PFSK-1 (cell line): Measurements from ENCODE around the gene MTPN.

ENCODE experiments used
- FOXP2 ChIP-seq: optimal IDR thresholded peaks from 2 replicates; pipeline ENCODE3; 2011; ENCODE audit warnings: borderline replicate concordance, control low read depth, inconsistent platforms; ENCODE audit not compliant: insufficient read depth; ENCODE audit errors: extremely low read length, extremely low read depth
- POLR2AphosphoS5 ChIP-seq: IDR thresholded peaks from 2 replicates; pipeline ENCODE4 v1.6.1; 2012; ENCODE audit warnings: low read depth, mild to moderate bottlenecking, control low read depth, low read length, moderate library complexity
- SIN3A ChIP-seq: IDR thresholded peaks from 2 replicates; pipeline ENCODE4 v1.6.1; 2012; ENCODE audit warnings: mild to moderate bottlenecking, low read length, moderate library complexity, borderline replicate concordance; ENCODE audit not compliant: insufficient read depth
- TAF1 ChIP-seq: IDR thresholded peaks from 2 replicates; pipeline ENCODE4 v1.6.1; 2012; ENCODE audit warnings: low read length, control low read depth, borderline replicate concordance; ENCODE audit not compliant: insufficient read depth
- TF ChIP-seq, protein P1 (sequence below), 2 experiments: IDR thresholded peaks; 2 replicates each; pipeline versions ENCODE4 v1.6.1 to v1.8.0; 2011 to 2012; ENCODE audit warnings: low read depth in 2 of 2, low read length in 2 of 2, control low read depth in 1 of 2, inconsistent platforms in 1 of 2, mild to moderate bottlenecking in 1 of 2, moderate library complexity in 1 of 2; ENCODE audit not compliant: insufficient read depth in 1 of 2

MTPN gene

DNA sequence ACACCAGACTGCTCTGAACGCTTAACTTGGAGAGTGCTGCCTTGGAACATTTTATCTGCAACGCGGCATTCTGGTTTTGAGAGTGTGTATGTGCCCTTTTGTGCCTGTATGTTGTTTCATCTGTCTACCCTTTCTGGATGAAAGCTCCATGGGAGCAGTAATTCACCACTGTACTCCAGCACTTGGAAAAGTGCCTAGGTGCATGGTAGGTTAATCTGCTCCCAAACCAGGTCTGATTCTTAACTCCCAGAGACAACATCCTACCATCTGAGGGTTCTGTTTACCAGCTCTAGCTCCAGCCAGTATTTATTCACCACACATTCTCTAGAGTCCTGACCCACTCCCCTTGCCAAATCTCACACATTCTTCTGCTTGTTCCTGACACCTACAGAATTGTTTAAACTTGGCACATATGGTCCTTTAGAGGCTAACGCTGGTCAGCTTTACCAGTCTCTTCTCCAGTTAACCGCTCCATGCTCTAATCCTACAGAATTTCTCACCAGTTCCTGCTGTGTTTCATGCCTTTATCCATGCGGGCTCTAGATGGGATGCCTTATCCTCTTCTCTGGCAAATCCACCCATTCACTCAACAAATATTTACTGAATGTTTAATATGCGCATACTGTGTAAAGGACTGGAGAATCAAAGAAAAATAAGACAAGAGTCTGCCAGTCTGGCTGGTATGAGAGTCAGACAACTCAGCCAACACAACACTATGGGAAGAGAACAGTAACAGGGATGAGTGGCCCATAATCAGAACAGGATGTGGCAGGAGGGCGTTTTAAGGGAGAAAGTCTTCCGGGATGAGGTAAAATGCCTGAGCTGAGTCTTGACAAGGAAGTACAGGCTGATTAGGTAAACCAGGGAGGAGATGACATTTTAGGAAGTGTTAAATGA is 46.3 kb downstream of the MTPN start:
- TF ChIP-seq, protein P1, sequence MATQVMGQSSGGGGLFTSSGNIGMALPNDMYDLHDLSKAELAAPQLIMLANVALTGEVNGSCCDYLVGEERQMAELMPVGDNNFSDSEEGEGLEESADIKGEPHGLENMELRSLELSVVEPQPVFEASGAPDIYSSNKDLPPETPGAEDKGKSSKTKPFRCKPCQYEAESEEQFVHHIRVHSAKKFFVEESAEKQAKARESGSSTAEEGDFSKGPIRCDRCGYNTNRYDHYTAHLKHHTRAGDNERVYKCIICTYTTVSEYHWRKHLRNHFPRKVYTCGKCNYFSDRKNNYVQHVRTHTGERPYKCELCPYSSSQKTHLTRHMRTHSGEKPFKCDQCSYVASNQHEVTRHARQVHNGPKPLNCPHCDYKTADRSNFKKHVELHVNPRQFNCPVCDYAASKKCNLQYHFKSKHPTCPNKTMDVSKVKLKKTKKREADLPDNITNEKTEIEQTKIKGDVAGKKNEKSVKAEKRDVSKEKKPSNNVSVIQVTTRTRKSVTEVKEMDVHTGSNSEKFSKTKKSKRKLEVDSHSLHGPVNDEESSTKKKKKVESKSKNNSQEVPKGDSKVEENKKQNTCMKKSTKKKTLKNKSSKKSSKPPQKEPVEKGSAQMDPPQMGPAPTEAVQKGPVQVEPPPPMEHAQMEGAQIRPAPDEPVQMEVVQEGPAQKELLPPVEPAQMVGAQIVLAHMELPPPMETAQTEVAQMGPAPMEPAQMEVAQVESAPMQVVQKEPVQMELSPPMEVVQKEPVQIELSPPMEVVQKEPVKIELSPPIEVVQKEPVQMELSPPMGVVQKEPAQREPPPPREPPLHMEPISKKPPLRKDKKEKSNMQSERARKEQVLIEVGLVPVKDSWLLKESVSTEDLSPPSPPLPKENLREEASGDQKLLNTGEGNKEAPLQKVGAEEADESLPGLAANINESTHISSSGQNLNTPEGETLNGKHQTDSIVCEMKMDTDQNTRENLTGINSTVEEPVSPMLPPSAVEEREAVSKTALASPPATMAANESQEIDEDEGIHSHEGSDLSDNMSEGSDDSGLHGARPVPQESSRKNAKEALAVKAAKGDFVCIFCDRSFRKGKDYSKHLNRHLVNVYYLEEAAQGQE (IDR thresholded peaks at IDR 0.05; ENCODE audit: insufficient read depth in 1 of 2, low read depth in 2 of 2, low read length in 2 of 2), result no peak
- no peak for TF ChIP-seq POLR2AphosphoS5
- TF ChIP-seq TAF1, result no peak
- no peak for TF ChIP-seq FOXP2
- no peak for TF ChIP-seq SIN3A

DNA sequence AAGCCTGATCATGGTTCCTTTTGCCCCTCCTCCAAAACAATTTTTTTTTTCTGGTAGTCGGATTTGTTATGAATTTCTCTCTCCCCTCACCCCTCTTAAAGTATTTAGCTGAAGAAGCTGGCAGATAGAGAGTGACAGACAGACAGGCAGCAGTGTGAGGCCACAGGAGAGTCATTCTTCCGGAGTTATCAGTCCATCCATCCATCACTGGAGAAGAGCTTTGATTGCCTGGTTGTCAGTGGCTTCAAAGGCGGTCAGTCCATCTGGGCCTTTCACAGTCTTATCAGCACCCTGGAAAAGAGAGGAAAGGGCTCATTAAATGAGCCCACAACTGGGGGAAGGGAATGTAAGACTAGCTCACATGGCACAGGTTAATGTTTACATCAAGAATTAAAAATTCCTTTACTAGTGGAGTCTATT is 47.4 kb downstream of the MTPN start:
- no peak for TF ChIP-seq SIN3A
- TF ChIP-seq FOXP2, result no peak
- TF ChIP-seq POLR2AphosphoS5, result no peak
- TF ChIP-seq, protein P1 (IDR thresholded peaks at IDR 0.05; ENCODE audit: insufficient read depth in 1 of 2, low read depth in 2 of 2, low read length in 2 of 2), result no peak
- TF ChIP-seq TAF1, result no peak

DNA sequence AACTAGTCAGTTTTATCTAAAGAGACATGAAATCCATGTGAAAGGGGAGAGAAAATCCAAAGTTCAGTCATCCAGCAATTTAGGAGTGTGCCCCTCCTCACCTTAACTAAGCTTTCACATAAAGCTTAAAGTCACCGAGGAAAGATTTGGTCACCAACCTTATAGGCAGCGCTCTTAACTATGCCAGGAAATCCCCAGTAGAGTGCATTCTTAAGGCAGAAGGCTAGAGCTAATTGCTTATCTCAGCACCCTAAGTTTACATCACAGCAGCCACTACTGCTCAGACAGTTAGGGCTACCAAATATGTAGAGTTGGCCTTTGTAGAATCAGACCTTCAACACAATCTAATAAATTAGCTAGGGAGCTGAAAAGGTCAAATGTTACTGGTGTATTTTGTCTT is 47.9 kb downstream of the MTPN start:
- no peak for TF ChIP-seq SIN3A
- TF ChIP-seq, protein P1 (IDR thresholded peaks at IDR 0.05; ENCODE audit: insufficient read depth in 1 of 2, low read depth in 2 of 2, low read length in 2 of 2), result no peak

DNA sequence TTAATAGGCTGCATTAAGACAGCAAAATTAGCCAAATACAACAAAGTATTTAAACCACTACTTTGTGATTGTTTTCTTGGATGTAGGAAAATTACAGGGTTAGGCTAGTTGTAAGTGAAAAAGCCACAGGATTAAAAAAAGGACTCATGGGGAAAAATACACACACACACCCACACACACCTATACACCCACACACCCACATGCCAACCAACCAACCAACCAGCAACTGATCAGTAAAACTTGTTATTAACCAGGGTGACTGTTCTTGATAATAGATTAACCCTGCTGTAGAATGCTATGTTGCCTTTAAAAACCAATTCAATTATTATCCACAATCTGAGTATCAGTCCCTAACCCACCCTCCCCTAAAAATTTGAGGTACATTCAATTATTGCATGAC is 49.0 kb downstream of the MTPN start:
- no peak for TF ChIP-seq POLR2AphosphoS5
- TF ChIP-seq SIN3A, result no peak
- TF ChIP-seq FOXP2, result no peak
- TF ChIP-seq, protein P1 (IDR thresholded peaks at IDR 0.05; ENCODE audit: insufficient read depth in 1 of 2, low read depth in 2 of 2, low read length in 2 of 2), result no peak
- TF ChIP-seq TAF1, result no peak

DNA sequence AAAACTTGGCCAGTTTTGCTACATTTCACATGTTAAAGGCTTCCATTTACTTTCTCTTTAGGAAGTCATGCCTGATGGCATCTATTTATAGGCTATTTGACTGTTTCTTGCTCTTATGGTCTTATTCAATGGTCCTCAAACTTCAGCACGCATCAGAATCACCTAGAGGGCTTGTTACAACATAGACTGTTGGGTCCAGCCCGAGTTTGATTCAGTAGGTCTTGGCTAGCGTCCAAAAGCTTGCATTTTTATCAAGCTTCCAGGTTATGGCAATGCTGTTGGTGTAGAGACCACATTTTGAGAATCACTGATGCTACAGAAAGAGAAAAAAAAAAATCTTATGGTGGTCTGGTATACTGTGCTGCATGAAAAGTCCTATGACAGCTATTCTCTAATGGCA is 51.9 kb downstream of the MTPN start:
- TF ChIP-seq POLR2AphosphoS5 (no peak), SIN3A (no peak), TAF1 (no peak), FOXP2 (no peak)
- TF ChIP-seq, protein P1 (IDR thresholded peaks at IDR 0.05; ENCODE audit: insufficient read depth in 1 of 2, low read depth in 2 of 2, low read length in 2 of 2), result no peak
